Measurements from ENCODE around the gene CTSD. TPM values are rescaled to one million over a fixed set of nuclear protein-coding genes. Genes with fewer than 3 reads are reported as not detected.

Gene CTSD
- polyA plus RNA-seq, 1 donor from 2014 or later: 30.5 TPM

DNA sequence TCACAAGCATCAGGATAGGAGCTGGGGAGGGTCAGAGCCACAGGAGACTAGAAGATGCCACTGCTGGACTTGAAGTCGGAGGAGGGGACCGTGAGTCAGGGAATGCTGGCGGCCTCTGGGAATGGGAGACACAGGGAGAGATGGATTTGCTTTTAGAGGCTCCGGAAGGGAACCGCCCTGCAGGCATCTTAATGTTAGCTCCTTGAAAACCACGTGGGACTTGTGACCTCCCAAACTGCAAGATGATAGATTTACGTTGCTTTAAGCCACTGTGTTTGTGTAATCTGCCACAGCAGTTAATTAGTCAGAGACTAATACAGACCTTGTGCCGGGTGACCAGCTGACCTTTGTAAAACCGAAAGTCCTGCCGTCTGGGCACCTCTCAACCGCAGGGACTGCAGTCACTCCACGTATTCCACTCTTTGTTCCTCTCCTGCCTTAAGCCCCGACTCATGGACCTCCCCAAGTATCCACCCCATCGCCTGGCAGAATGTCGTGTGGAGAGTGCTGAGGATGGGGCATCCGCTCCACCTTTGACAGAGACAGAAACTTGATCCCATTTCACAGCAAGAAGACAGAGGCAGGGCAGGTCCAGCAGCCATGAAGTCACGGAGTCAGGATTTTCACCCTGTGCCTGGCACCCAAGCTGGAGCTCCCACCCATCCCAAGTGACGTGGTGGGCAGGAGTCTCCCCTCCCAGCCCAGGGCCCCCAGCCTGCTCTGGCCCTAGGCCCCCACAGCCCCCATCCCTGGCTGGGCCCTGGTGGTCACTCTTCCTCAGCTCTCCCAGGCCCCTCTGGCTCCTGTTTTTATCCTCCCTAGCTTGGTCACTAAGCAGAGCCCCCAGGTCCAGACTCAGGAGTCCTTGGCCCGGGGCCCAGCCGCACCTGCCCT is 19.4 kb upstream of the CTSD start:
- H3K4me3 ChIP-seq (ENCODE audit: low read length): no peak overlapping the region
- H3K27me3 ChIP-seq (ENCODE audit: insufficient read depth, low read depth, low read length): no peaks in the 10 kb centered on the region
- TF ChIP-seq, protein P1, sequence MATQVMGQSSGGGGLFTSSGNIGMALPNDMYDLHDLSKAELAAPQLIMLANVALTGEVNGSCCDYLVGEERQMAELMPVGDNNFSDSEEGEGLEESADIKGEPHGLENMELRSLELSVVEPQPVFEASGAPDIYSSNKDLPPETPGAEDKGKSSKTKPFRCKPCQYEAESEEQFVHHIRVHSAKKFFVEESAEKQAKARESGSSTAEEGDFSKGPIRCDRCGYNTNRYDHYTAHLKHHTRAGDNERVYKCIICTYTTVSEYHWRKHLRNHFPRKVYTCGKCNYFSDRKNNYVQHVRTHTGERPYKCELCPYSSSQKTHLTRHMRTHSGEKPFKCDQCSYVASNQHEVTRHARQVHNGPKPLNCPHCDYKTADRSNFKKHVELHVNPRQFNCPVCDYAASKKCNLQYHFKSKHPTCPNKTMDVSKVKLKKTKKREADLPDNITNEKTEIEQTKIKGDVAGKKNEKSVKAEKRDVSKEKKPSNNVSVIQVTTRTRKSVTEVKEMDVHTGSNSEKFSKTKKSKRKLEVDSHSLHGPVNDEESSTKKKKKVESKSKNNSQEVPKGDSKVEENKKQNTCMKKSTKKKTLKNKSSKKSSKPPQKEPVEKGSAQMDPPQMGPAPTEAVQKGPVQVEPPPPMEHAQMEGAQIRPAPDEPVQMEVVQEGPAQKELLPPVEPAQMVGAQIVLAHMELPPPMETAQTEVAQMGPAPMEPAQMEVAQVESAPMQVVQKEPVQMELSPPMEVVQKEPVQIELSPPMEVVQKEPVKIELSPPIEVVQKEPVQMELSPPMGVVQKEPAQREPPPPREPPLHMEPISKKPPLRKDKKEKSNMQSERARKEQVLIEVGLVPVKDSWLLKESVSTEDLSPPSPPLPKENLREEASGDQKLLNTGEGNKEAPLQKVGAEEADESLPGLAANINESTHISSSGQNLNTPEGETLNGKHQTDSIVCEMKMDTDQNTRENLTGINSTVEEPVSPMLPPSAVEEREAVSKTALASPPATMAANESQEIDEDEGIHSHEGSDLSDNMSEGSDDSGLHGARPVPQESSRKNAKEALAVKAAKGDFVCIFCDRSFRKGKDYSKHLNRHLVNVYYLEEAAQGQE (IDR thresholded peaks at IDR 0.05; ENCODE audit: borderline replicate concordance): no peak
- TF ChIP-seq EP300 (conservative IDR thresholded peaks at IDR 0.05; ENCODE audit: poor library complexity, severe bottlenecking) (no peak), TAF1 (IDR thresholded peaks at IDR 0.05; ENCODE audit: low read depth) (no peak), EZH2 (IDR thresholded peaks at IDR 0.05; ENCODE audit: borderline replicate concordance, insufficient read depth, low read length, poor library complexity, severe bottlenecking) (no peak), MXI1 (conservative IDR thresholded peaks at IDR 0.05; ENCODE audit: poor library complexity, severe bottlenecking) (no peak), RAD21 (conservative IDR thresholded peaks at IDR 0.05) (no peak), POLR2AphosphoS5 (IDR thresholded peaks at IDR 0.05) (no peak), SMC3 (conservative IDR thresholded peaks at IDR 0.05; ENCODE audit: poor library complexity) (no peak)
- TF ChIP-seq, protein P2, sequence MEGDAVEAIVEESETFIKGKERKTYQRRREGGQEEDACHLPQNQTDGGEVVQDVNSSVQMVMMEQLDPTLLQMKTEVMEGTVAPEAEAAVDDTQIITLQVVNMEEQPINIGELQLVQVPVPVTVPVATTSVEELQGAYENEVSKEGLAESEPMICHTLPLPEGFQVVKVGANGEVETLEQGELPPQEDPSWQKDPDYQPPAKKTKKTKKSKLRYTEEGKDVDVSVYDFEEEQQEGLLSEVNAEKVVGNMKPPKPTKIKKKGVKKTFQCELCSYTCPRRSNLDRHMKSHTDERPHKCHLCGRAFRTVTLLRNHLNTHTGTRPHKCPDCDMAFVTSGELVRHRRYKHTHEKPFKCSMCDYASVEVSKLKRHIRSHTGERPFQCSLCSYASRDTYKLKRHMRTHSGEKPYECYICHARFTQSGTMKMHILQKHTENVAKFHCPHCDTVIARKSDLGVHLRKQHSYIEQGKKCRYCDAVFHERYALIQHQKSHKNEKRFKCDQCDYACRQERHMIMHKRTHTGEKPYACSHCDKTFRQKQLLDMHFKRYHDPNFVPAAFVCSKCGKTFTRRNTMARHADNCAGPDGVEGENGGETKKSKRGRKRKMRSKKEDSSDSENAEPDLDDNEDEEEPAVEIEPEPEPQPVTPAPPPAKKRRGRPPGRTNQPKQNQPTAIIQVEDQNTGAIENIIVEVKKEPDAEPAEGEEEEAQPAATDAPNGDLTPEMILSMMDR (IDR thresholded peaks at IDR 0.05; ENCODE audit: poor library complexity, severe bottlenecking): no peak
- no peak overlapping the region for H3K27ac ChIP-seq (ENCODE audit: low read length)
- no peak overlapping the region for H3K4me2 ChIP-seq (ENCODE audit: low read length)
- H3K9me2 ChIP-seq (ENCODE audit: insufficient read depth, low read length): no peaks in the 10 kb centered on the region
- H3K79me2 ChIP-seq (replicated peaks; ENCODE audit: insufficient read depth, low read length): no peaks in the 10 kb centered on the region
- H3K9ac ChIP-seq (ENCODE audit: low read length): no peak overlapping the region
- no peaks in the 10 kb centered on the region for H3F3A ChIP-seq (ENCODE audit: insufficient read depth, low read length, poor library complexity, severe bottlenecking)
- no peaks in the 10 kb centered on the region for H4K20me1 ChIP-seq (ENCODE audit: insufficient read depth)
- H2AFZ ChIP-seq (ENCODE audit: low read depth, low read length): no peak overlapping the region
- no peaks in the 10 kb centered on the region for H3K36me3 ChIP-seq (ENCODE audit: insufficient read depth, low read length)
- H3K9me3 ChIP-seq (ENCODE audit: low read length): no peaks in the 10 kb centered on the region

DNA sequence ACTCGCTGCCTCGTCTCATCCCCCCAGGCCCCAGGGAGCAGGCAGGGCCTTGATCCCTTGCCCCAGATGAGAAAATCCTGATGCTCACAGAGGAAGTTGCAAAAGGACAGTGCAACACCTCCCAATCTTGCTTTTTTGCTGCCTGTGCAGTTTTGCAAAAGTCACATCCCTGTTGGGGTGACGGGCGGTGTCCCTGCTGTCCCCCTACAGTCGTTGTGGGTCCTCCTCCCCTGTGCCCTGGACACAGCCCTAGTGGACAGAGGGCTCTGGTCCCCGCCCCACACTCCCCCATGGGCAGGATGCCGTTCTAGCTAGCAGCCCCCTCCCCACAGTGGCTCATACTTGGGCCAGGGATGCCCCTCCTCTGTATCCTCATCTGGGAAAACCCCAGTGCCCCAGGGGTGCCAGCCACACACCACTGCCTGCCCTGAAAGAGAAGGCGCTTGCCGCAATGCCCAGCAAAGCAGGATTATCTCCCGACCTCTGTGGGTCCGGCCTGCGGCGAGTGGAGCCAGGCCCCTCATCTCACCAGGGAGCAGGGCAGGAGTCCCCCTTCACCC is 18.4 kb upstream of the CTSD start:
- Histone ChIP-seq H3K4me2 (ENCODE audit: low read length) (no peak overlapping the region), H4K20me1 (ENCODE audit: insufficient read depth) (no peaks in the 10 kb centered on the region), H3K9me2 (ENCODE audit: insufficient read depth, low read length) (no peaks in the 10 kb centered on the region), H3K9me3 (ENCODE audit: low read length) (no peaks in the 10 kb centered on the region), H3K36me3 (ENCODE audit: insufficient read depth, low read length) (no peaks in the 10 kb centered on the region), H3K27me3 (ENCODE audit: insufficient read depth, low read depth, low read length) (no peaks in the 10 kb centered on the region), H3F3A (ENCODE audit: insufficient read depth, low read length, poor library complexity, severe bottlenecking) (no peaks in the 10 kb centered on the region), H3K79me2 (replicated peaks; ENCODE audit: insufficient read depth, low read length) (no peaks in the 10 kb centered on the region), H3K9ac (ENCODE audit: low read length) (no peak overlapping the region), H3K27ac (ENCODE audit: low read length) (no peak overlapping the region), H3K4me3 (ENCODE audit: low read length) (no peak overlapping the region), H2AFZ (ENCODE audit: low read depth, low read length) (no peak overlapping the region)
- TF ChIP-seq MXI1 (conservative IDR thresholded peaks at IDR 0.05; ENCODE audit: poor library complexity, severe bottlenecking) (no peak), EP300 (conservative IDR thresholded peaks at IDR 0.05; ENCODE audit: poor library complexity, severe bottlenecking) (no peak)
- TF ChIP-seq, protein P1 (IDR thresholded peaks at IDR 0.05; ENCODE audit: borderline replicate concordance): no peak
- TF ChIP-seq, protein P2 (IDR thresholded peaks at IDR 0.05; ENCODE audit: poor library complexity, severe bottlenecking): no peak

All from neural cell (in vitro differentiated cells).